Mesodermal cell (in vitro differentiated cells): ENCODE results near the gene CAPSL.

Experiments
- H3K27ac ChIP-seq: 2 replicates; pipeline ENCODE4 v1.7.0; 2013; ENCODE audit warnings: mild to moderate bottlenecking, low read depth, low read length, moderate library complexity; ENCODE audit not compliant: severe bottlenecking
- H3K36me3 ChIP-seq: 2 replicates; pipeline ENCODE4 v1.7.1; 2013; ENCODE audit warnings: mild to moderate bottlenecking, low read length, moderate library complexity; ENCODE audit not compliant: control insufficient read depth, insufficient read depth
- H3K4me1 ChIP-seq: one replicate; pipeline ENCODE4 v1.7.1; 2013; ENCODE audit warnings: mild to moderate bottlenecking, low read length; ENCODE audit not compliant: insufficient read depth, control insufficient read depth, poor library complexity, severe bottlenecking
- H3K4me3 ChIP-seq: 2 replicates; pipeline ENCODE4 v1.7.0; 2013; ENCODE audit warnings: low read length, control low read depth, mild to moderate bottlenecking; ENCODE audit not compliant: insufficient read depth, poor library complexity, severe bottlenecking; ENCODE audit errors: extremely low read depth
- H3K9me3 ChIP-seq: 2 replicates; pipeline ENCODE4 v1.7.1; 2013; ENCODE audit warnings: mild to moderate bottlenecking, low read length, moderate library complexity; ENCODE audit not compliant: control insufficient read depth
- WGBS, 2 experiments: methylation state at CpG; one replicate each; pipeline ENCODE4 v1.1.5; 2013; ENCODE audit warnings: missing lambda C conversion rate in 2 of 2; ENCODE audit not compliant: insufficient coverage in 2 of 2; 5-methylcytosine and 5-hydroxymethylcytosine counted together

The CAPSL gene

DNA sequence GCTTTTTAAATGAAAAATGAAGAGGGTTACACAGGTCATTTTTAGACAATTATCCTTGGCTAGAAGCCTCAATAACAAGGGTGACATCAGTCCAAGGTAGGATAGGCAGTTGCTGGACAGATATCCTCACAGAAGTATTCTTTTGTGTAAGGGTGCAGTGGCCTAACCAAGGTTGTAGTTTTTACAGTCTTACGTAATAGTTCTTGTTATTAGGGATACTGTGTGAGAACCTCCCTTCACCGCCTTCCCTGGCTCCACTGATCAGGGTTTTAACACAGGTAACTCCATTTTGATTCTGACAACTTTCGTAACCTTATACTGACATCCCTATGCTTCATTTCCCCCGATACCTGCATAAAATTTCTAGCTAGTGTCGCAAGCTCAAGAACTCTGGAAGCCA lies 8.7 kb upstream of the CAPSL start:
- Histone ChIP-seq H3K4me3 (no peak overlapping the region), H3K36me3 (no peaks in the 10 kb centered on the region), H3K9me3 (peaks cover 4% of the 10 kb centered on the region), H3K27ac (no peak overlapping the region), H3K4me1 (no peaks in the 10 kb centered on the region)
- WGBS, 2 experiments, result 82 to 93% methylated on average over 2 to 4 of the region's 5 CpGs

DNA sequence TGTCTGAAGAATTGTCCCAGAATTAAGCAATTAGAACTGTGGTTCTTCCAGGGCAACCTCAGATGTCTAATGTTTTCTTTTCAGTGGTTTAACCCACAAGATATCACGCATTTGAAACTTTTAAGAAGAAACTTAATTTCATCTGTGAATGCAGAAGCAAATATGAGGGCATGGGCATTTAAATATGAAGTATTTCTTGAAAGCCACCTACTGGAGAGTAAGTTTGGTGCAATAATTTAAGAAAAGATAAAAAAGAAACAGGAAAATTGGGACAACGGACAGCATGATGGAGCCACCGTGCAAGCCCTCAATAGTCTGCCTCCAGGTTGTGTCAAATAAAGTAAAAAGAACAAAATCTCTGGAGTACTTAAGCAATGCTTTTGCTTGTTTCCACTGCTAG lies 1.2 kb upstream of the CAPSL start:
- H3K27ac ChIP-seq, result no peak overlapping the region
- H3K4me1 ChIP-seq, result no peaks in the 10 kb centered on the region
- H3K9me3 ChIP-seq, result peaks cover 4% of the 10 kb centered on the region
- 79 to 100% methylated on average over 2 of the region's 3 CpGs for WGBS, 2 experiments
- no peaks in the 10 kb centered on the region for H3K36me3 ChIP-seq
- no peak overlapping the region for H3K4me3 ChIP-seq

GRCh38 chr5:35926389-35927051 lies 11.9 kb downstream of the CAPSL start:
- 48 to 54% methylated on average over 11 to 12 of the region's 13 CpGs for WGBS, 2 experiments
- Histone ChIP-seq H3K4me3 (no peak overlapping the region), H3K27ac (no peak overlapping the region), H3K4me1 (no peaks in the 10 kb centered on the region), H3K9me3 (no peaks in the 10 kb centered on the region), H3K36me3 (no peaks in the 10 kb centered on the region)

DNA sequence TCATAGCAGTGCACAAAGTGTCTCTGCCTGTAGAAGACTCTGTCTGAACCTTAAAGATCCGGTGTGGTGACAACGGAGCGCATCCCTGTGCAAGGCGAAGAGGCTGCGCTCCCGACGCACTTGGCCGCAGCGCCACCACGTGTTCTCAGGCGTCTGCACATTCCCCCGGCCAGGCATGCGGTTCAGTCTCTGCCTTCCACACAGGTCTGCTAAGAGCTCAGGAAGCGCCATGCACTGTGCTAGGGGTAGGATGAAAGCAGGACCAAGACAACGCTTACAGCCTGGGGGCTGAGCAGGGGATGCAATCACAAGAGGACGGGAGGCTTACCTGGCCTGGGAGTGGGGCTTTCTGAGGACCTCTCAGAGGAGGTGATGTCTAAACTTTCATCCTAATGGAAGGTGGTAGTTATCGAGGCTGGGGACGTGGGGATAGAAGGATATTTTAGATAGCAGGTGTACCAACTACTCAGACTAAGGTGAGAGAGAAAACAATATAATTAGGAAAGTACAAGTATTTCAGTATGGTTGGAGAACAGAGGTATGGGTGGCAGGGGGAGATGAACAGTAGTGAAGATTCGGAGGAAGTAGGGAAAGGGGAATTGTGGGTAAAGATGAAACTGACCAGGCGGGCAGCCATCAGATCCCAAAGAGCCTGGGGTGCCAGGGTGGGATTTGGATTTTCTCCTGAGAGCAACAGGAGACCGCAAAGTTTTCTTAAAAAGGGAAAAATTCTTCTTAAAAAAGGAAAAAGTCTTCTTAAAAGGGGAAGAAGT lies 13.3 kb downstream of the CAPSL start:
- H3K4me3 ChIP-seq, result no peak overlapping the region
- H3K9me3 ChIP-seq, result no peaks in the 10 kb centered on the region
- 20 to 35% methylated on average over 13 to 20 of the region's 21 CpGs for WGBS, 2 experiments
- no peak overlapping the region for H3K27ac ChIP-seq
- H3K36me3 ChIP-seq, result no peaks in the 10 kb centered on the region
- H3K4me1 ChIP-seq, result no peaks in the 10 kb centered on the region

DNA sequence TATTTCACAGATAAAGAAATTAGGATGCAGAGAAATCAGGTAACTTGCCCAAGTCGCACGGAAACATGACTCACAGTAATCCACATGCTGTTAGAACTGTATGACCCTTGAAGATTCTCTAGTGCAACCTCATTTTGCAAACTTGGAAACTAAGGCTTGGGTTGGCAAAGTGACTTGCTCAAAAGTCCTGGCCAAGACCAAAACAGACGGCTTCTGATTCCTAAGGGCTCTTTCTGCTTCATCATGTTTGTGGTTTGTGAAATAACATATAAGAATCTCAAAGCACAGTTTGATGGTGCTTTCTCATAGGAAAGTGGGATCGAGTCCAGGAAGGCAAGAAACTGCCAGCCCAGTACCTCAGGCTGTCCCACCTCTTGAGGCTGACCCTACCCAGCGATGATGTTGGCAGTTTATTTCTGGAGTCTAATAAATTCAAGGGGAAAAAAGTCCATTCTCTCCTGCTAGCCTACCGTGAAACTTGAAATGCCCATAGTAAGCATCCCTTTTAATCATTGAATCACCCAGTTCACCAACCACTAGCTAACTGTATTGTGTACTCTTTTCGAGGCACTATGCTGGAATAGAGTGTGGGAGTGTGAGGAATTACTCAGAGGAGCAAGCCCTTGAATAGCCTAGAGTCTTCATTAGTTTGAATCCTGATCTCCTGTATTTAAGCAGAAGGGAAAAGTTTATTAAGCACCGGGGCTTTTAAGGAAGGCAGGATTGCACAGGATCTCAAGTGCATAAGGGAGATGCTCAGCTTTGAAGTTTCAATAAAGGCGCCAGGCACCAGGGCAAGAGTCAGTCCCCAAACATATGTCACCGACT lies 14.1 kb downstream of the CAPSL start:
- Histone ChIP-seq H3K4me1 (no peaks in the 10 kb centered on the region), H3K27ac (no peak overlapping the region), H3K4me3 (no peak overlapping the region), H3K36me3 (no peaks in the 10 kb centered on the region), H3K9me3 (no peaks in the 10 kb centered on the region)
- WGBS, 2 experiments, result 44 to 63% methylated on average over 5 to 7 of the region's 10 CpGs

GRCh38 chr5:35922468-35922867 lies 16.0 kb downstream of the CAPSL start:
- Histone ChIP-seq H3K27ac (no peak overlapping the region), H3K9me3 (no peaks in the 10 kb centered on the region), H3K36me3 (no peaks in the 10 kb centered on the region), H3K4me3 (no peak overlapping the region), H3K4me1 (no peaks in the 10 kb centered on the region)
- 83 to 84% methylated on average over 6 to 7 of the region's 7 CpGs for WGBS, 2 experiments

- no peaks in the 10 kb centered on the region for H3K9me3 ChIP-seq
- no peaks in the 10 kb centered on the region for H3K36me3 ChIP-seq
- 82 to 90% methylated on average over 4 to 5 of the region's 5 CpGs for WGBS, 2 experiments
- no peak overlapping the region for H3K27ac ChIP-seq
- H3K4me3 ChIP-seq, result no peak overlapping the region
- no peaks in the 10 kb centered on the region for H3K4me1 ChIP-seq
Observed at GRCh38 chr5:35921930-35922329, 16.5 kb downstream of the CAPSL start.

DNA sequence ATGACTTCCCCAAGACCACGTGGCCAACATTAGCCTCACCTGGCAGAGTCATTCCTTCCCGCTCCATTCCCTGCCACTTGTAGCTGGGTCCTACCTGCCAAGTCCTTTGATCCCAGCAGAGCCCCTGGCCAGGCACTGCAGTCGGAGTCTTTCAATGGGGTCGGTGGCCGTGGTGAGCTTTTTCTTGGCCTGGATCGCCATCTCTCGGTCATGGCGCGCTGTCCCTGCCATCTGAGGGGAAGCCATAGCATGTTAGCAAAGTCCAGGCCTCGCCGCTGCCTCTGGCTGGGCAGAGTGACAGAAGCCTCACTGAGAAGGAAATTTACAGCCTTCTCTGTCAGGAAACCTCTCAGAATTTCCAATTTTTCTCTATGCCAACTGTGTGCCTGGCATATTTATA lies 17.5 kb downstream of the CAPSL start:
- Histone ChIP-seq H3K36me3 (no peaks in the 10 kb centered on the region), H3K27ac (no peak overlapping the region), H3K4me3 (no peak overlapping the region), H3K9me3 (no peaks in the 10 kb centered on the region), H3K4me1 (no peaks in the 10 kb centered on the region)
- WGBS, 2 experiments, result 69% methylated on average over 11 of the region's 11 CpGs

DNA sequence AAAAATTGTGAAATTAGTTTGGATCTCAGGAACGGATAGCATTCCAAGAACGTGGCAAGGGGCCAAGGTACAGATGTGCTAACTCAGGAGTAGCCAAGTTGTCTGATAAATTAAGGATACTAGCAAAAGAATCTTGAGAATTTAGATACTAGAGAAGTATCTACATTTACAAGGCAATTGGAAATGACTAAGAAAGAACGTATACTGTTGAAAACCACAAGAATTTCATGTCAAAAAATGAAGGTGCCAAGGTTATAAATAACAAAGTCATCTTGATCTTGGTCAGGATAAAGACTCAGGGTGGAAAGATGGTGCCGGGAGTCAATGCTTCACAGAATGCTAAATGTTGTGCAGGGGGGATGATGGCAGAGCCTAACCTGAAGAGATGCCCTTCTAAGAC lies 19.2 kb downstream of the CAPSL start:
- Histone ChIP-seq H3K9me3 (no peaks in the 10 kb centered on the region), H3K4me3 (no peak overlapping the region), H3K36me3 (no peaks in the 10 kb centered on the region), H3K4me1 (no peaks in the 10 kb centered on the region), H3K27ac (no peak overlapping the region)
- WGBS, 2 experiments, result 75 to 100% methylated on average over 1 to 3 of the region's 4 CpGs

DNA sequence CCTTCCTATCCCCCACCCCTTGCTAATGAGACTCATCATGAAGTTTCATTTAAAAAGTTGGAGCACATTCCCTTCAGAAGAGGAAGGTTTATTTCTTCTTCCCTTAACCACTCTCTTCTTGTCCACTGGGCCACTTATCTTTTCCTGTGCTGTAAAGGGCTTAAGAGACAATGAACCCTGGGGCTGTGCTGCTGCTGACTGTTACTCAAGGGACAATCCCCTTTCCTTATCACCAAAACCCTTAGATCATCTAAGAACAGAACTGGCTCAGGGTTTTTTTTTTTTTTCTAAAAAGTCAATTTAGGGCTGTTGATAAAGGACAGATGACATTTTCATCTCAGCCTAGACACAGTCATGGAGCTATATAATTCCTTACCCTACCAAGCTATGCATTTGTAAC lies 29.6 kb downstream of the CAPSL start:
- H3K27ac ChIP-seq, result peak overlapping the region; percentile 5
- no peak overlapping the region for H3K4me3 ChIP-seq
- no peaks in the 10 kb centered on the region for H3K4me1 ChIP-seq
- peaks cover 7% of the 10 kb centered on the region for H3K9me3 ChIP-seq
- no peaks in the 10 kb centered on the region for H3K36me3 ChIP-seq
